Epithelial cell of proximal tubule (primary cell): Measurements from ENCODE around the gene DIDO1. TPM values are rescaled to one million over a fixed set of nuclear protein-coding genes. Genes with fewer than 3 reads are reported as not detected.
"Not testable (repeated sequence)": the region's sequence is repeated elsewhere in the genome, so short reads cannot be mapped to it uniquely, and the experiment has no call there.

Experiments used
- DNase-seq: peaks from one replicate; pipeline ENCODE4 v3.0.0-alpha.2; 2011; ENCODE audit warnings: low read depth
- H3K4me3 ChIP-seq: 2 replicates; pipeline ENCODE4 v1.5.1; 2011; ENCODE audit warnings: low read depth, mild to moderate bottlenecking, low read length
- total RNA-seq: library from RNA; depleted of rRNA; stranded (reverse); fragments of >200 nt; gene quantifications from 2 replicates; pipeline ENCODE4 v1.2.3, GENCODE V29; 2015
- TF ChIP-seq, protein P1 (sequence below): conservative IDR thresholded peaks from 2 replicates; pipeline ENCODE4 v1.5.1; 2012; ENCODE audit warnings: low read depth, mild to moderate bottlenecking, low read length

DIDO1 gene
- total RNA-seq, 1 donor from 2014 or later = 26.9 TPM

DNA sequence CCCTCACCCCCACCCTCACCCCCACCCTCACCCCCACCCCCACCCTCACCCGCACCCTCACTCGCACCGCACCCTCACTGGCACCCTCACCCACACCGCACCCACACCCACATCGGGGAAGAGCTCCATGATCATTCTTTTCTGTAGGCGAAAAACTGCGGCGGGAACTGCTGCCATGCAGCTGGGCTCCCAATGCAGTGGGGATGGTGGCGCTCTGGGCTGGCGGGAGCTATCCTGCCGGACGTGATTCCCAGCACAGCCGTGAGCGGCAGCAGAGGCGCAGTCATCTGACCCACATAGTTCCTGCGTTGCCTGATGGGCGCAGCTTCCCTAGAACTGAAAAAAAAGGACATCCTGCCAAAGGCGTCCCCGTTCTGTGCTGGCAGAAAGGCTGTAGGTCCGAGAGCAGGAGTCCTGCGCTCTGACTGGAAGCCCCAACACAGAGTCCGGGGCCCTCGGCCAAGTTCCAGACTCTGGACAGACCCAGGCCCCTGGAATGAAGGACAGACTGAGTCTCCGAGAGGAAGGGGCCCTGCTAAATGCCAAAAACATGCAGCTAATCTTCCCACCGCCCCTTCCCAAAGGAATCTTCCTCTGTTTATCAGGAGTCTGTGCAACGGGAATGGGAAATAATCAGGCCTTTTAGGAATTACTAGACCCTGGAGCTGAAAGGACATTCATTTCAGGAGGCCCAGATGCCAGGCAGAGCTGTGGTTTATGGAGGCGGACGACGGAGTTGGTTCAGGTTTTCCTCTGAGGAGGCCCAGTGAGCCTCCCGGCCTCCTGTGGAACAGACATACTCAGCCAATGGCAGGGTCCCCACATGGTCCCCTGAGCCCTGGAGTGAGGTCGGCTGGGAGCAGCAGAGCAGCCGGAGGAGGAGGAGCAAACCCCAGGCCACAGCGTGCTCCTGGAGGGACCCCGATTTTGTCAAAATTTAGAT is 50.6 kb downstream of the DIDO1 start:
- TF ChIP-seq, protein P1, sequence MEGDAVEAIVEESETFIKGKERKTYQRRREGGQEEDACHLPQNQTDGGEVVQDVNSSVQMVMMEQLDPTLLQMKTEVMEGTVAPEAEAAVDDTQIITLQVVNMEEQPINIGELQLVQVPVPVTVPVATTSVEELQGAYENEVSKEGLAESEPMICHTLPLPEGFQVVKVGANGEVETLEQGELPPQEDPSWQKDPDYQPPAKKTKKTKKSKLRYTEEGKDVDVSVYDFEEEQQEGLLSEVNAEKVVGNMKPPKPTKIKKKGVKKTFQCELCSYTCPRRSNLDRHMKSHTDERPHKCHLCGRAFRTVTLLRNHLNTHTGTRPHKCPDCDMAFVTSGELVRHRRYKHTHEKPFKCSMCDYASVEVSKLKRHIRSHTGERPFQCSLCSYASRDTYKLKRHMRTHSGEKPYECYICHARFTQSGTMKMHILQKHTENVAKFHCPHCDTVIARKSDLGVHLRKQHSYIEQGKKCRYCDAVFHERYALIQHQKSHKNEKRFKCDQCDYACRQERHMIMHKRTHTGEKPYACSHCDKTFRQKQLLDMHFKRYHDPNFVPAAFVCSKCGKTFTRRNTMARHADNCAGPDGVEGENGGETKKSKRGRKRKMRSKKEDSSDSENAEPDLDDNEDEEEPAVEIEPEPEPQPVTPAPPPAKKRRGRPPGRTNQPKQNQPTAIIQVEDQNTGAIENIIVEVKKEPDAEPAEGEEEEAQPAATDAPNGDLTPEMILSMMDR = peak; percentile 42
- peak overlapping the region; percentile 31 for H3K4me3 ChIP-seq
- DNase-seq = no peak

DNA sequence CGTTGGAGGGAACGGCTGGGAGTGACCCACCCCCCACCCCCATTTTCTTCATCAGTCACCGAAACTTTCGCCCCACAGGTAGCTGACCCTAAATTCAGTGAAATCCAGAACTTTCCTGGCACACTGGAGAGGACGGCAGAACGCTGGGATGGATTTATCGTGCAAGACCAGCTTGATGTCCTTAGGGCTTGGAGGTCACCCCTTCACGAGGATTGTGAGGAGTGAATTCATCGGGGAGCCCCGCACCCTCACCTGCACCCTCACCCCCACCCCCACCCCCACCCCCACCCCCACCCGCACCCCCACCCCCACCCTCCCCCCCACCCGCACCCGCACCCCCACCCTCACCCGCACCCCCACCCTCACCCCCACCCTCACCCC is 51.4 kb downstream of the DIDO1 start:
- no peak for DNase-seq
- TF ChIP-seq, protein P1 = no peak
- no peak overlapping the region for H3K4me3 ChIP-seq

DNA sequence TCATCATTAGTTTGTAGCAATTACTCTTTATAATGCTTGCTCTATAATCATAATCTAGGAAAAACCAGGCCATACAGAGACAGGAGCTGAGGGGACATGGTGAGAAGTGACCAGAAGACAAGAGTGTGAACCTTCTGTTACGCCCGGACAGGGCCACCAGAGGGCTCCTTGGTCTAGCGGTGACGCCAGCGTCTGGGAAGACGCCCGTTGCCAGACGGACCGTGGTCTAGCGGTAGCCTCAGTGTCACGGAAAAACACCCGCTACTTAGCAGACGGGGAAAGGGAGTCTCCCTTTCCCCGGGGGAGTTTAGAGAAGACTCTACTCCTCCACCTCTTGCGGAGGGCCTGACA is 52.6 kb downstream of the DIDO1 start:
- not testable (repeated sequence) for DNase-seq, H3K4me3 ChIP-seq
- TF ChIP-seq, protein P1 = peak; percentile 54

DNA sequence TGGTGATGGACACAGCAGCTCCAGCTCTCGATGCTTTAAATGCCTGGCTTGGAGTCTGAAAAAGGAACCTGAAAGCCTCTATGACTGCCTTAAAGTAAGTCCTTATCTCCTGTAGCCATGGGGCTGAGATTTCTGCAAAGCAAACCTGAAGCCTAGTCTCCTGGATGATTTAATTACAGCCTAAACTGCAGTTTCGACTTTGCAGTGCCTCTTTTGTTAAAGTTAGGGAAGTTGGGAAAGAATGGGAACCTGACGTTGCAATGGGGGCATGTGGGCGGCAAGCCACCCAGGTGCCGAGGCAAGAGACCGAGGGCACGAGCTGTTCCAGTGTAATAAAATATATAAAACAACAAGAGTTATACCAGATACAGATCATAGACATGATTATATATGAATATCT is 53.0 kb downstream of the DIDO1 start:
- TF ChIP-seq, protein P1 = no peak
- H3K4me3 ChIP-seq = no peak overlapping the region
- no peak for DNase-seq

DNA sequence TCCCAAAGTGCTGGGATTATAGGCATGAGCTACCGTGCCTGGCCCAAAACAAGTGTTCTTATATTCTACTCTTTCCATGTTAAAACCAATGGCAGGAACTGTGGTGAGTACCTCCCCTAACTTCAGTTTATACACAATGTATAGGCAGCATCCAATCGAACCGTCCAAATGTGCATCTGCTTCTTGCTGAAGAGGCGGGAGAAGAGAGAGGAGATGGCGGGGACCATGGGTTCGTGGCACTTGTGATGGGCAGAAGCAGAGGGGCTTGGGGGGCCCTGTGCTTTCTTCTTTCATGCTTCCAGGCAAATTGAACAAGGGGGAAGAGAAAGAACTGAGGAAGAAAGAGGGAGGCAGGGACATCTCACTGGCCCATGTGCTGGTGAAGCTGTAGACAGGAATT is 53.4 kb downstream of the DIDO1 start:
- no peak for DNase-seq
- TF ChIP-seq, protein P1 = no peak
- no peak overlapping the region for H3K4me3 ChIP-seq

DNA sequence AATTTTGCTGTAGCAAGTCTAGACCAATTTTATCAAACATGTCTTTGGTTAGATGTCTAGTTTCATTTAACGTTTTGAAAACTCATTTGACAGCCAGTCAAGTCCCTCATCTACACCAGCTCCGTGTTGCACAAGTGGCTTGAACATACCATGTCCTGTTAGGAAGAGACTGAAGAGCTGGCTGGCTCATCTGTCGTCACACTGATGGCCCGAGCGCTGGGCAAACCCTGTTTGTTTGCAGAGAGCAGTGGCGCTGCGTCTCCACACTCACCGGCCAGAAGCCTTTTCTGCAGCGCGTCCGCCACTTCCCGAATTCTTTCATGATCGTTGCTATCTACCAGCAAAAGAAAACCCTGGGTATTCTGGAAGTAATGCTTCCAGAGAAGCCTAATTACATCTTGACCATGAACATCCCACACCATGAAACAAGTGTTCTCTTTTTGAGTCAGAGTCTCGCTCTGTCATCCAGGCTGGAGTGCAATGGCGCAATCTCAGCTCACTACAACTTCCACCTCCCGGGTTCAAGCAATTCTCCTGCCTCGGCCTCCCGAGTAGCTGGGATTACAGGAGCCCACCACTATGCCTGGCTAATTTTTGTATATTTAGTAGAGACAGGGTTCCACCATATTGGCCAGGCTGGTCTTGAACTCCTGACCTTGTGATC is 54.0 kb downstream of the DIDO1 start:
- no peak overlapping the region for H3K4me3 ChIP-seq
- TF ChIP-seq, protein P1 = no peak
- DNase-seq = no peak
